GM21576 (cell line): ENCODE measurements around the gene LRP8.

Source experiments
- ATAC-seq: cut with Tn5 transposase; IDR thresholded peaks from one replicate; pipeline ENCODE4 v1.9.1; 2021; ENCODE audit warnings: mild to moderate bottlenecking, moderate library complexity; ENCODE audit not compliant: unreplicated experiment

Gene LRP8

GRCh38 chr1:53361541-53361961 lies 33.7 kb upstream of the LRP8 start:
- ATAC-seq = no peak

DNA sequence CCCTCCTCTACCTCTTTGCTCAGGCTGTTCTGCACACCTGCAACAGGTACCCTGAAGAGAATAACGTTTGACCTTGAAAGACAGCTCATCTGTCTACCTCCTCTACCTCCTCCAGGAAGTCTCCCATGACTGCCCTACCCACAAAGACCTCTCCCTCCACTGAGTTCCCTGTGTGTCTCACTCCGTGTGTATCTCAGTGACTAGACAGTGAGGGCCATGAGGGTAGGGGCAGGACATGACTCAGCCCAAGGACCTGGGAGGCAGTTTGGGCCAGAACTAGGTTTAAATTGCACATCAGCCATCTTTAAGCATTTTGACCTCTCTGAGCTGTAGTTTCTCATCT lies 32.0 kb upstream of the LRP8 start:
- ATAC-seq = no peak

GRCh38 chr1:53359225-53359933 lies 31.5 kb upstream of the LRP8 start:
- ATAC-seq = no peak

GRCh38 chr1:53356637-53357036 lies 28.8 kb upstream of the LRP8 start:
- ATAC-seq = no peak

GRCh38 chr1:53354119-53354518 lies 26.2 kb upstream of the LRP8 start:
- ATAC-seq = no peak

- ATAC-seq = no peak
Measured at GRCh38 chr1:53352561-53352960, 24.7 kb upstream of the LRP8 start.

- no peak for ATAC-seq
Measured at GRCh38 chr1:53350853-53351767, 23.2 kb upstream of the LRP8 start.

- no peak for ATAC-seq
Measured at GRCh38 chr1:53349968-53350852, 22.3 kb upstream of the LRP8 start.

GRCh38 chr1:53349369-53349835 lies 21.5 kb upstream of the LRP8 start:
- ATAC-seq = no peak

DNA sequence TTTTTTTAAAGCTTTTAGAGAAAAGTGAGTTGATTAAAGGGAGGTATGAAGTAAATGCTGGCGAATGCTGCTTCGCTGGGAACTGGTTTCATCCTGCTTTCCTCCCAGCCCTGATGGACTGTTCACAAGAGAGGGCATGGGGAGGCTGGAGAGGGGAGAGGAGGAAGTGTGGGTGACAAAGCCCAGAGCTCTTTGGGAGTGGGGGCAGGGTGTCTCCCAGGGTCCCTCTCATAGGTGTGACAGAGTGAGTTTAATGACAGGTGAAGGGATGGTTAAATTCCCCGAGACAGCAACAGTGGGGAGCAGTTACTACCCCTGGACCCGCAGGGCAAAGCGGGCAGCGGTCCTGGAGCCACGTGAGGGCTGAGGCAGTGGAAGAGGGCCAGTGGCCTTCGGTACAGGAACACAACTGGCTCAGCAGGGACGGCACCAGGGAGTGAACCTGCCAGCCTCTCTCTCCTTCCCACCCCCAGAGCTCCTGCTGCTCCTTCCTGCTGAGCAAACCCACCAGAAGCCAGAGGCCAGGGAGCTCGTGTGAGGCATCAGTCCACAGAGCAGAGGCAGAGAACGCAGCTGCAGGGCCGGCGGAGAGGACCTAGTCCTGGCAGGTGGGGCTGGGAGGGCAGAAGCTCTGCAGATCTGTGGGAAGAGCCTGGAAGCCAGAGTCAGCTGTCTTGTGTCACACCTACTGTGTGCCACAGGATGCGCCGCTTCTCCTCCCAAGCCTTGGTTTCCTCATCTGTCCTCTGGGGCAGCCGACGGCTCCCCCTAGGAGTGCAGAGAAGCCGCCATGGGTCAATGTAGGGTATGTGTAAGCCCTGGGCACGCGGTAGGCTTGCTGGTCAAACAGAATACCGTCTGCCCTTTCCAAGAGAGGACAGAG lies 20.9 kb upstream of the LRP8 start:
- no peak for ATAC-seq

- ATAC-seq = no peak
Measured at GRCh38 chr1:53346814-53347176, 18.9 kb upstream of the LRP8 start.

GRCh38 chr1:53345996-53346813 lies 18.3 kb upstream of the LRP8 start:
- ATAC-seq = no peak

DNA sequence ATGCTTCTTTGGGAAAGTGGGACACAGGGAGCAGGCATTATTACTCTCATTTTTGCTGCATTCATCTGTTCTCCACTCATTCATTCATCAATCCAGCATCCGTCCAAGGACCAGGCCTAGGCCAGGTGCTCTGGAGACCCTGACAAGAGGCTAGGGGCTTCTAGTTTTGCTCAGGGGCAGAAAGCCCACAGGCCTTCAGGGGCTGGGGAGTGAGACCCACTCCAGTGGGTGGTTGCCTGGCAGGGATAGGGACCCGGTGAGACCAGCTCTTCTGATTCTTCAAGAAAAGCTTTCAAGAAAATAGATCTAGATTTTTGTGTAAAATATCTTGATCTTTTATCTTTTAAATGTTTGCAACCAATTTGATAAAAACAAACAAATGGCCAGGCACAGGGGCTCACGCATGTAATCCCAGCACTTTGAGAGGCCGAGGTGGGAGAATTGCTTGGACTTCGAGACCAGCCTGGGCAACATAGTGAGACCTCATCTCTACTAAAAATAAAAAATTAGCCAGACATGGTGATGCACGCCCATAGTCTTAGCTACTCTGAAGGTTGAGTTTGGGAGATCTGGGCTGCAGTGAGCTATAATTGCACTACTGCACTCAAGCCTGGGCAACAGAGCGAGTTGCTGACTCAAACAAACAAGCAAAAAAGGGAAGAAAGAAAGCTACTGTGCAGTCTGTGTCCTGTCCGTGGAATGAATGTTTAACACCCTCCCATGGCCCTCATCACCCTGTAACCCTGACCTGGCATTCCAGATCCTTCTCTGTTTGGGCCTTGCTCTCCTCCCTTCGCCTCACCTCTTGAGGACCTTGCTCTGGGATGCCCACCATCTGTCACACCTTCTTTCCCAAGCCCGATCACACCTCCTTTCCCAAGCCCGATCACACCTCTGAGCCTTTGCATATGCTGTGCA lies 17.3 kb upstream of the LRP8 start:
- ATAC-seq = peak; percentile 88

DNA sequence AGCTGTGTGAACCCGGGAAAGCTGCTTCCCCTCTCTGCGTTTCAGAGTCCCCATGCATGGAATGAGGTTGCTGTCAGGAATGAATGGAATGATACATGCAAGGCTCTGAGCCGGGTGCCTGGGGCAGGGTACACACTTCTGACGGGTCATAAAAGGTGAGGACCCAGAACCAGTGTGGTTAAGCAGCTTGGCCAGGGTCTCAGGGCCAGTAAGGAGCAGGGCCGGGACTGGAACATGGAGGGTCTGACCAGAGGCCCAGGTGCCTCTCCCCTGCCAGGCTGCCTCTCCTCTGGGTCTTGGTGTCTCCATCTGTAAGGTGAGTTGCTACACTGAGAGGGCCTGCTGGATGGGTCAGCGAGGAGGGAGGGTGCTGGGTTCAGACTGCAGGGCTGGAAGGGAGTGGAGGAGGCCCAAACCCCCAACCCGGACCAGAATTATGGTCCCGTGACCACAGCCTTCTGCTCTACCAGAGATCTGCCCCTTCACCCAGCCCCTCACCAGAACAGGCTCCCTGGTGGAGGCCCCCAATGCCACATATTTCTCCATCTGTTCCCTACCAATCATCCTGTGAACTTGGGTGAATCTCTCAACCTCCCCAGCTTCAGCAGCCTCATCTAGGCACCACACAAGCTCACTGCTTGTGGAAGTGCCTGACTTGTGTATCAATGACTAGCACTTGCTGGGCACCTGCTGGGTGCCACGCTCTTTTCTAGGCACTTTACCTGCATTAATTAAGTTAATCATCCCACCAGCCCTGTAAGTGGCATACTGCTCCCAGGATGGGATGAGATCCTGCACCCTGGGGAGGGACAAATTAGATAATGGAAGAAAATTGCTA lies 16.2 kb upstream of the LRP8 start:
- no peak for ATAC-seq

GRCh38 chr1:53342735-53343470 lies 15.0 kb upstream of the LRP8 start:
- ATAC-seq = no peak

- no peak for ATAC-seq
Measured at GRCh38 chr1:53341961-53342707, 14.3 kb upstream of the LRP8 start.
